Activated CD8-positive, alpha-beta memory T cell treated with anti-CD3 and anti-CD28 coated beads for 4 hours (primary cell): ENCODE measurements around the gene DIP2B.
"Not testable (repeated sequence)": the region's sequence is repeated elsewhere in the genome, so short reads cannot be mapped to it uniquely, and the experiment has no call there.

Experiments
- DNase-seq, 2 donors: peaks; one replicate each; pipeline ENCODE4 v3.0.0-alpha.2; 2020; ENCODE audit warnings: low read depth in 2 of 2

DIP2B gene

GRCh38 chr12:50550530-50551223 is 45.9 kb downstream of the DIP2B start:
- no peak for DNase-seq

- no peak for DNase-seq
These were observed 47.1 kb downstream of the DIP2B start for GRCh38 chr12:50551866-50552265.

- no peak for DNase-seq
These were observed 49.9 kb downstream of the DIP2B start for GRCh38 chr12:50554651-50555050.

GRCh38 chr12:50555471-50555885 is 50.7 kb downstream of the DIP2B start:
- DNase-seq, result no peak

- no peak for DNase-seq
These were observed 51.5 kb downstream of the DIP2B start for GRCh38 chr12:50556273-50556672.

GRCh38 chr12:50556796-50557195 is 52.0 kb downstream of the DIP2B start:
- not testable (repeated sequence) for DNase-seq

GRCh38 chr12:50557421-50557820 is 52.6 kb downstream of the DIP2B start:
- no peak for DNase-seq

GRCh38 chr12:50558970-50559369 is 54.2 kb downstream of the DIP2B start:
- no peak for DNase-seq

GRCh38 chr12:50562520-50563433 is 58.0 kb downstream of the DIP2B start:
- no peak for DNase-seq

GRCh38 chr12:50563434-50563787 is 58.6 kb downstream of the DIP2B start:
- DNase-seq, result no peak

GRCh38 chr12:50564237-50564947 is 59.6 kb downstream of the DIP2B start:
- DNase-seq, result no peak

- no peak for DNase-seq
These were observed 60.1 kb downstream of the DIP2B start for GRCh38 chr12:50564948-50565297.

- no peak for DNase-seq
These were observed 61.3 kb downstream of the DIP2B start for GRCh38 chr12:50566066-50566465.

GRCh38 chr12:50567926-50568325 is 63.1 kb downstream of the DIP2B start:
- DNase-seq, result no peak

GRCh38 chr12:50568338-50569091 is 63.7 kb downstream of the DIP2B start:
- no peak for DNase-seq

GRCh38 chr12:50569321-50569720 is 64.5 kb downstream of the DIP2B start:
- DNase-seq, result no peak

GRCh38 chr12:50569876-50570275 is 65.1 kb downstream of the DIP2B start:
- DNase-seq, result no peak

GRCh38 chr12:50571786-50572185 is 67.0 kb downstream of the DIP2B start:
- DNase-seq, result no peak

- DNase-seq, result no peak
These were observed 67.5 kb downstream of the DIP2B start for GRCh38 chr12:50572287-50572686.

GRCh38 chr12:50572760-50573159 is 68.0 kb downstream of the DIP2B start:
- DNase-seq, result no peak

- no peak for DNase-seq
These were observed 68.5 kb downstream of the DIP2B start for GRCh38 chr12:50573271-50573670.
